Lower leg skin (tissue), 4 donors: ENCODE data around the gene TMEM238. TPM values are rescaled to one million over a fixed set of nuclear protein-coding genes. Genes with fewer than 3 reads are reported as not detected.

Source experiments
- DNase-seq, 2 donors: peaks; one replicate each; pipeline ENCODE4 v3.0.0-alpha.2; 2019; ENCODE audit warnings: low spot score in 2 of 2
- H3K4me3 ChIP-seq: fragments of 200-600 bp; sonication (generic); 2 replicates; pipeline ENCODE4 v1.5.1; 2017; ENCODE audit warnings: mild to moderate bottlenecking, low read depth; ENCODE audit not compliant: poor library complexity, severe bottlenecking
- CTCF ChIP-seq, 3 donors: fragments of 450-650 bp; IDR thresholded peaks; one replicate each; pipeline ENCODE4 v1.5.1; 2016; ENCODE audit warnings: antibody characterized with exemption in 3 of 3, mild to moderate bottlenecking in 3 of 3, moderate library complexity in 2 of 3
- POLR2A ChIP-seq, 2 donors: fragments of 450-650 bp; IDR thresholded peaks; one replicate each; pipeline ENCODE4 v1.6.1; 2016 to 2017; ENCODE audit warnings: antibody characterized with exemption in 2 of 2, mild to moderate bottlenecking in 1 of 2, moderate library complexity in 1 of 2
- WGBS, 2 donors: methylation state at CpG; one replicate each; pipeline ENCODE4 v1.1.5; 2018; 5-methylcytosine and 5-hydroxymethylcytosine counted together
- intact Hi-C: fragments of 100-400 bp; cut with DNase I; formaldehyde crosslinking; loops from one replicate; pipeline ENCODE4 v1.15.0; 2023; ENCODE audit warnings: low total_unique reads
- total RNA-seq, 4 donors: library from RNA; depleted of rRNA; stranded (reverse); fragments of >200 nt; gene quantifications; one replicate each; pipeline ENCODE4 v1.1.0, GENCODE V29; 2016

Gene TMEM238
- total RNA-seq, 4 donors from 2014 or later = 32.2 to 61.6 (median 47.5) TPM

GRCh38 chr19:55355213-55355821, 28.8 kb downstream of the TMEM238 start:
- H3K4me3 ChIP-seq = no peak overlapping the region
- intact Hi-C loops = no loop called here
- TF ChIP-seq CTCF (IDR thresholded peaks at IDR 0.05) = no peak
- no peak for TF ChIP-seq POLR2A (IDR thresholded peaks at IDR 0.05)
- WGBS, 2 donors = 16 to 17% methylated on average over 12 to 13 of the region's 13 CpGs
- no peak for DNase-seq

GRCh38 chr19:55354698-55355212, 29.3 kb downstream of the TMEM238 start, which contains the start of gene COX6B2:
Gene COX6B2, minus strand, starts transcription at chr19:55354719. Its CDS starts 198 bp downstream, at chr19:55354521.
- WGBS, 2 donors = 1 to 2% methylated on average over 11 to 17 of the region's 43 CpGs
- intact Hi-C loops = no loop called here
- no peak for TF ChIP-seq POLR2A (IDR thresholded peaks at IDR 0.05)
- no peak for TF ChIP-seq CTCF (IDR thresholded peaks at IDR 0.05)
- H3K4me3 ChIP-seq = no peak within 1 kb of the TSS
- no peak for DNase-seq

- intact Hi-C loops = no loop called here
- no peak for TF ChIP-seq POLR2A (IDR thresholded peaks at IDR 0.05)
- no peak for TF ChIP-seq CTCF (IDR thresholded peaks at IDR 0.05)
- no peak for DNase-seq
- no peak overlapping the region for H3K4me3 ChIP-seq
- 1 to 3% methylated on average over 26 to 39 of the region's 72 CpGs for WGBS, 2 donors
Measured at GRCh38 chr19:55353803-55354697, 30.0 kb downstream of the TMEM238 start.

GRCh38 chr19:55353356-55353802, 30.7 kb downstream of the TMEM238 start:
- no peak for DNase-seq
- no peak for TF ChIP-seq POLR2A (IDR thresholded peaks at IDR 0.05)
- TF ChIP-seq CTCF (IDR thresholded peaks at IDR 0.05) = no peak
- intact Hi-C loops = no loop called here
- H3K4me3 ChIP-seq = no peak overlapping the region
- 5 to 15% methylated on average over 23 to 24 of the region's 24 CpGs for WGBS, 2 donors

GRCh38 chr19:55352549-55353145, 31.4 kb downstream of the TMEM238 start:
- TF ChIP-seq POLR2A (IDR thresholded peaks at IDR 0.05) (no peak), CTCF (IDR thresholded peaks at IDR 0.05) (no peak)
- WGBS, 2 donors = 71 to 75% methylated on average over 23 to 25 of the region's 25 CpGs
- intact Hi-C loops = no loop called here
- DNase-seq = no peak
- H3K4me3 ChIP-seq = no peak overlapping the region
